Transverse colon (tissue), 4 donors: ENCODE data around the gene TDRKH. TPM values are rescaled to one million over a fixed set of nuclear protein-coding genes. Genes with fewer than 3 reads are reported as not detected.

Experiments used
- DNase-seq: peaks from one replicate; pipeline ENCODE4 v3.0.0-alpha.2; 2019
- H3K27ac ChIP-seq, 4 donors: fragments of 200-600 bp; sonication (generic); 2 replicates each; pipeline ENCODE4 v1.5.1; 2016 to 2018; ENCODE audit warnings: inconsistent platforms in 4 of 4
- H3K27me3 ChIP-seq: fragments of 200-600 bp; sonication (generic); 2 replicates; pipeline ENCODE4 v1.5.1; 2017; ENCODE audit warnings: inconsistent platforms
- H3K36me3 ChIP-seq, 4 donors: fragments of 200-600 bp; sonication (generic); 2 replicates each; pipeline ENCODE4 v1.5.1; 2017 to 2019; ENCODE audit warnings: inconsistent platforms in 4 of 4
- H3K4me1 ChIP-seq, 4 donors: fragments of 200-600 bp; sonication (generic); 2 replicates each; pipeline ENCODE4 v1.5.1; 2017 to 2020; ENCODE audit warnings: inconsistent platforms in 4 of 4
- H3K4me3 ChIP-seq, 4 donors: fragments of 200-600 bp; sonication (generic); 1 replicate in 1 of 4; 2 replicates in 3 of 4; pipeline versions ENCODE4 v1.5.1 to v1.6.1; 2017 to 2019; ENCODE audit warnings: inconsistent platforms in 4 of 4
- H3K9me3 ChIP-seq, 2 donors: fragments of 200-600 bp; sonication (generic); 2 replicates each; pipeline ENCODE4 v1.5.1; 2017 to 2019; ENCODE audit warnings: inconsistent platforms in 2 of 2
- EP300 ChIP-seq: sonication (generic); formaldehyde crosslinking; IDR thresholded peaks from one replicate; pipeline ENCODE4 v1.6.1; 2017; ENCODE audit warnings: antibody characterized with exemption, low read depth
- POLR2A ChIP-seq: fragments of 450-650 bp; IDR thresholded peaks from one replicate; pipeline ENCODE4 v1.6.1; 2016; ENCODE audit warnings: antibody characterized with exemption, mild to moderate bottlenecking, moderate library complexity
- POLR2AphosphoS5 ChIP-seq, 3 donors: sonication (generic); formaldehyde crosslinking; IDR thresholded peaks; one replicate each; pipeline ENCODE4 v1.6.1; 2016; ENCODE audit warnings: antibody characterized with exemption in 3 of 3
- WGBS, 2 donors: methylation state at CpG; one replicate each; pipeline ENCODE4 v1.1.5; 2018; ENCODE audit warnings: low coverage in 1 of 2; 5-methylcytosine and 5-hydroxymethylcytosine counted together
- in situ Hi-C, 4 donors: fragments of 200-750 bp; cut with MboI; loops; one replicate each; pipeline versions ENCODE4 v1.15.0 to v1.15.1; 2017; ENCODE audit warnings: low sequenced_read_pairs in 3 of 4, low pct_ligation_motif_present in 1 of 4, low pct_unique_long_range_greater_than_20kb in 1 of 4
- intact Hi-C: fragments of 100-400 bp; cut with DNase I; formaldehyde crosslinking; loops from one replicate; pipeline ENCODE4 v1.15.1; 2023; ENCODE audit warnings: low total_unique reads
- total RNA-seq, 4 donors: library from RNA; depleted of rRNA; stranded (reverse); fragments of >200 nt; gene quantifications; one replicate each; pipeline ENCODE4 v1.1.0, GENCODE V29; 2016
- TF ChIP-seq, protein P1 (sequence below), 5 experiments: fragments of 200-600 bp in 3 of 5; fragments of 450-650 bp in 2 of 5; sonication (generic) in 3 of 5; IDR thresholded peaks; 1 replicate in 2 of 5; 2 replicates in 3 of 5; pipeline ENCODE4 v1.5.1; 2016 to 2017; ENCODE audit warnings: antibody characterized with exemption in 5 of 5, inconsistent platforms in 3 of 5, mild to moderate bottlenecking in 2 of 5, moderate library complexity in 1 of 5

The TDRKH gene
- total RNA-seq, 4 donors from 2014 or later: 0.80 to 5.4 (median 4.0) TPM

DNA sequence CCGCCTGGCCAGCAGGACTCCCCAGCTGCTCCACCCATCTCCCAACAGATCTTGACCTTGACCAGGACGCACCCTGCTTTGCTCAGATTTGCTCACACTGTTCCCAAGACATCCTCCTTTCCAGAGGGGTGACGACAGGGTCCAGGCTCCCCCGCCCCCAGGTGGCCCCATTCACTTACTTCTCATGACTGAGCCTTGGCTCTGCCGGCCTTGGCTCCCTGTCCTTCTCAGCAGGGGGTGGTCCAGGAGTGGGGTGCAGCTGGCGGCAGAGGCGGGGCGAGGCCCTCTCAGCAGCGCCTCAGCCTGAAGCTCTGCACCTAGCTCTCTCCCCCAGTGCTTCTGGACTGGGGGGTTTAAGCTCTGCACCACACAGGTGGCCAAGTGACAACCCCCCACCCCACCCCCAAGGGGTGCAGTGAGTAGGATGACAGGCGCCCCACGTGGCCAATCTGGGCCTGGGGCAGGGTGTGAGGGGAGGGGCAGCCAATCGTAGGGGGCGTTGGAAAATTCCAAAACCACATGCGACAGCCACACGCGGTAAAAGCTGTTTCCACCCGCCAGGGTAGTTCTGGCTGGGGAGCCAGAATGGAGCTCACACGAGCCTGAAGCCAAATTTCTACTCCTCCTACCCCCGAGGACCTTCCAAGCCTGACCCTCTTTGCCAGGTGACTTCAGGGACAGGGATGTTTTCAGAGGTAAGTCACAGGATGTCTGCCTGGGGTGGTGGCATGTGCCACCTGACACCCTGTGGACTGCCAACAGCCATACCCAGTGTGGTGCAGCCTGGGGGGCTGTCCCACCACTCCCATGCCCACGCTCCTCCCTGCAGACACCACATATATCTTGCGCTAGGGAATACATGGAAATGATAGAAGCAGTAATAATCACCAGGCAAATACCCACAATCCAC, 35.7 kb upstream of the TDRKH start:
- no peak overlapping the region for H3K4me3 ChIP-seq
- intact Hi-C loops (no loop called here), in situ Hi-C loops (no loop called here)
- H3K27me3 ChIP-seq: no peaks in the 10 kb centered on the region
- no peak for TF ChIP-seq POLR2AphosphoS5 (IDR thresholded peaks at IDR 0.05)
- no peak for TF ChIP-seq POLR2A
- TF ChIP-seq EP300: no peak
- TF ChIP-seq, protein P1, sequence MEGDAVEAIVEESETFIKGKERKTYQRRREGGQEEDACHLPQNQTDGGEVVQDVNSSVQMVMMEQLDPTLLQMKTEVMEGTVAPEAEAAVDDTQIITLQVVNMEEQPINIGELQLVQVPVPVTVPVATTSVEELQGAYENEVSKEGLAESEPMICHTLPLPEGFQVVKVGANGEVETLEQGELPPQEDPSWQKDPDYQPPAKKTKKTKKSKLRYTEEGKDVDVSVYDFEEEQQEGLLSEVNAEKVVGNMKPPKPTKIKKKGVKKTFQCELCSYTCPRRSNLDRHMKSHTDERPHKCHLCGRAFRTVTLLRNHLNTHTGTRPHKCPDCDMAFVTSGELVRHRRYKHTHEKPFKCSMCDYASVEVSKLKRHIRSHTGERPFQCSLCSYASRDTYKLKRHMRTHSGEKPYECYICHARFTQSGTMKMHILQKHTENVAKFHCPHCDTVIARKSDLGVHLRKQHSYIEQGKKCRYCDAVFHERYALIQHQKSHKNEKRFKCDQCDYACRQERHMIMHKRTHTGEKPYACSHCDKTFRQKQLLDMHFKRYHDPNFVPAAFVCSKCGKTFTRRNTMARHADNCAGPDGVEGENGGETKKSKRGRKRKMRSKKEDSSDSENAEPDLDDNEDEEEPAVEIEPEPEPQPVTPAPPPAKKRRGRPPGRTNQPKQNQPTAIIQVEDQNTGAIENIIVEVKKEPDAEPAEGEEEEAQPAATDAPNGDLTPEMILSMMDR (IDR thresholded peaks at IDR 0.05): no peak
- H3K27ac ChIP-seq: peak overlapping the region in 1 of 4 donors; percentile 17
- H3K36me3 ChIP-seq: no peaks in the 10 kb centered on the region
- H3K9me3 ChIP-seq: no peaks in the 10 kb centered on the region
- H3K4me1 ChIP-seq: peaks cover 2 to 25% (median 5%) of the 10 kb centered on the region in 4 donors
- peak; percentile 40 for DNase-seq
- WGBS, 2 donors: 63 to 100% methylated on average over 1 to 21 of the region's 21 CpGs

DNA sequence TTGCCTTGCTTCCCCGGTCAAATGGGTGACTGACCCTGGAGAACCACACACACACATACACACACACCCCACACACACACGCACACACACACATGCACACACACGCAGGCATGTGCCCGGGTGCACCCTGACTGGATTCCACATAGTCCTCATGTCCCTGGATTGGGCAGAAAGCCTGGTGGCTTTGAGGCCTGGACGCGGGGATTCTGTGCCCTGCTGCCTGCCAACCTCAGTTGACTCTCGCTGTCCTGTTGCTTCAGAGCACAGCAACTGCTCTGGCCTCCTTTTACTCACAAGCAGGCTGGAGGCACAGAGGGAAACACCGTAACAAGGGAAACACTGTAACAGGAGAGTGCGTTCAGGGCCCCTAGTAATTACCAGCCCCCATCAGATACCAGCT, 34.9 kb upstream of the TDRKH start:
- H3K27ac ChIP-seq: no peak overlapping the region
- H3K4me1 ChIP-seq: peaks cover 0 to 25% (median 4%) of the 10 kb centered on the region in 4 donors
- TF ChIP-seq EP300: no peak
- H3K36me3 ChIP-seq: no peaks in the 10 kb centered on the region
- intact Hi-C loops: no loop called here
- no peak overlapping the region for H3K4me3 ChIP-seq
- in situ Hi-C loops: no loop called here
- WGBS, 2 donors: 61 to 77% methylated on average over 3 to 9 of the region's 9 CpGs
- H3K27me3 ChIP-seq: no peaks in the 10 kb centered on the region
- DNase-seq: no peak
- no peaks in the 10 kb centered on the region for H3K9me3 ChIP-seq

DNA sequence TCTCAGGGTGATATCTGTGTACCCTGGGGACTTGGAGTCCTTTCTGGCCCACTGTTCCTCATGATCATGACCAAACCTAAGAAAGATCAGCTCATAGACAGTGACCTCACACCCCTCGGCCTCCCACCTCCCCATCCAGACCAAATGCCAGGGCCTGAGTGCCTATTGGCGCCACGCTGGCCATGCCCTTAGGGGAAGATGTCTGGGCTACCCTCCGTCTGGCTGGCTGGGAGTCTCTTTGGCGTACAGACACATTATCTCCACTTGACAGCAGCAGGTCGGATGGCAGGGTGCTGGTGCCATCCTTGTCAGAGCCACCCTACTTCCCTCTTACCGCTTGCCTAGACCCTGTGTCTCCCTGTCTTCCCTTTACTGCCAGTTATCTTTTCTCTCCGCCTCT, 32.9 kb upstream of the TDRKH start:
- TF ChIP-seq POLR2A (no peak), EP300 (no peak), POLR2AphosphoS5 (IDR thresholded peaks at IDR 0.05) (no peak)
- TF ChIP-seq, protein P1 (IDR thresholded peaks at IDR 0.05): no peak
- Histone ChIP-seq H3K36me3 (no peaks in the 10 kb centered on the region), H3K4me3 (no peak overlapping the region), H3K4me1 (peaks cover 0 to 6% (median 0%) of the 10 kb centered on the region in 4 donors), H3K27me3 (no peaks in the 10 kb centered on the region), H3K9me3 (no peaks in the 10 kb centered on the region), H3K27ac (no peak overlapping the region)
- intact Hi-C loops: no loop called here
- in situ Hi-C loops: no loop called here
- DNase-seq: no peak
- 80 to 81% methylated on average over 3 to 8 of the region's 8 CpGs for WGBS, 2 donors

DNA sequence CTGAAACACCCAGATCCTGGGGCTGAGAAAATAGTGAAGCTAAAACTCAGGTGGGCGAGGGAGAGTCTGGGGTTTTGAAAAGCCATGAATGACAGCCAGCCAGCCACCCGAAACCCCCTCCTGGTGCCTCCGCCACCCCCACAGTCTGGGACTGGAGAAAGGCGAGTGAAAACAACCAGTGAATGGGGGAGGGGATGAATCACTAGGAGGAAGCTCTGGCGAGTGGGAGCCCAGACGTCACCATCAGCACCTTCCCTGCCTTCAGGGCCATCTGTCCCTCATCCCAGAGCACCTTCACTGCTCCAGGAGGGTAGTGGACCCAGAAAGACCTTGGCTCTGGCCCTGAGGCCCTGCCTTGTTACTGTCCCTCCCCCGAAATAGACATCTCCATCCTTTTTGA, 32.1 kb upstream of the TDRKH start:
- Histone ChIP-seq H3K4me1 (peaks cover 0 to 5% (median 0%) of the 10 kb centered on the region in 4 donors), H3K4me3 (no peak overlapping the region), H3K27ac (no peak overlapping the region), H3K9me3 (no peaks in the 10 kb centered on the region), H3K36me3 (no peaks in the 10 kb centered on the region), H3K27me3 (no peaks in the 10 kb centered on the region)
- no peak for DNase-seq
- 62% methylated on average over 7 of the region's 7 CpGs; no CpG with 5 or more reads in 1 of the 2 donors for WGBS, 2 donors
- TF ChIP-seq POLR2A (no peak), POLR2AphosphoS5 (IDR thresholded peaks at IDR 0.05) (no peak), EP300 (no peak)
- in situ Hi-C loops: no loop called here
- intact Hi-C loops: no loop called here

DNA sequence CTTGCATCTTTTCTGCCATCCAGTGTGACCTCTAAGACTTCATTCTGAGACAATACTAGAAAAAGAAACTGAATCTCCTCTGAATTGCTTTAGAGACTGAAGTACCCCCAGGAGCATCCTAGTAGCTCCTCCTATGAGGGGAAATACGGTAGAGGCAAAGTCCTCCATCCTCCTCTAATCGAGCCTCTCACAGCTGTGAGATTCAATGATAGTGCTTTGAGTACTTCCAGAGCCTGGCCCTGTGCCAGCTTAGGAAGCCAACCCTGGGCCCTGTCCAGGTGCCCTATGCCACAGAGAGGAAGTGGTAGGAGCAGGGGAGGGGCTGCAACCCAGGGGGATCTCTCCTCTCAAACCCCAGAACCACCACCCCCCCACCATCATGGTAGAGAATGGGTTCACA, 30.6 kb upstream of the TDRKH start:
- H3K4me1 ChIP-seq: peaks cover 0 to 4% (median 0%) of the 10 kb centered on the region in 4 donors
- H3K9me3 ChIP-seq: no peaks in the 10 kb centered on the region
- H3K4me3 ChIP-seq: no peak overlapping the region
- H3K27ac ChIP-seq: no peak overlapping the region
- intact Hi-C loops (no loop called here), in situ Hi-C loops (no loop called here)
- no peak for TF ChIP-seq EP300
- TF ChIP-seq POLR2A: no peak
- no peak for TF ChIP-seq POLR2AphosphoS5 (IDR thresholded peaks at IDR 0.05)
- TF ChIP-seq, protein P1 (IDR thresholded peaks at IDR 0.05): no peak
- 15 to 18% methylated on average over 2 of the region's 2 CpGs for WGBS, 2 donors
- DNase-seq: no peak
- H3K36me3 ChIP-seq: no peaks in the 10 kb centered on the region
- no peaks in the 10 kb centered on the region for H3K27me3 ChIP-seq
